IgD-negative memory B cell (primary cell): Measurements from ENCODE around the gene MRPS35. TPM values are rescaled to one million over a fixed set of nuclear protein-coding genes. Genes with fewer than 3 reads are reported as not detected.
A peak's percentile ranks its signal among the peaks of the same experiment; 100 is the strongest.

Source experiments
- H3K27ac Mint-ChIP-seq, 3 donors: one replicate each; pipeline ENCODE4 v1.8.0; 2020 to 2022; ENCODE audit warnings: mild to moderate bottlenecking in 3 of 3, mixed read lengths in 3 of 3, moderate library complexity in 1 of 3
- H3K27me3 Mint-ChIP-seq: one replicate; pipeline ENCODE4 v1.8.0; 2021; ENCODE audit warnings: mixed read lengths
- H3K36me3 Mint-ChIP-seq: one replicate; pipeline ENCODE4 v1.8.0; 2020; ENCODE audit warnings: mild to moderate bottlenecking, mixed read lengths
- H3K4me1 Mint-ChIP-seq, 3 donors: one replicate each; pipeline ENCODE4 v1.8.0; 2020 to 2022; ENCODE audit warnings: mixed read lengths in 3 of 3, mild to moderate bottlenecking in 1 of 3
- H3K4me3 Mint-ChIP-seq, 4 donors: one replicate each; pipeline ENCODE4 v1.8.0; 2020 to 2022; ENCODE audit warnings: mild to moderate bottlenecking in 4 of 4, mixed read lengths in 4 of 4, moderate library complexity in 3 of 4
- H3K9me3 Mint-ChIP-seq, 3 donors: one replicate each; pipeline ENCODE4 v1.8.0; 2020 to 2021; ENCODE audit warnings: mixed read lengths in 3 of 3, mild to moderate bottlenecking in 1 of 3
- polyA plus RNA-seq: library from polyadenylated mRNA; unstranded; fragments of 300-500 nt; fragmentation: Illumina TruSeq; gene quantifications from one replicate; pipeline ENCODE4 v1.2.3, GENCODE V29; 2021

MRPS35 gene
- 63.3 TPM for polyA plus RNA-seq

DNA sequence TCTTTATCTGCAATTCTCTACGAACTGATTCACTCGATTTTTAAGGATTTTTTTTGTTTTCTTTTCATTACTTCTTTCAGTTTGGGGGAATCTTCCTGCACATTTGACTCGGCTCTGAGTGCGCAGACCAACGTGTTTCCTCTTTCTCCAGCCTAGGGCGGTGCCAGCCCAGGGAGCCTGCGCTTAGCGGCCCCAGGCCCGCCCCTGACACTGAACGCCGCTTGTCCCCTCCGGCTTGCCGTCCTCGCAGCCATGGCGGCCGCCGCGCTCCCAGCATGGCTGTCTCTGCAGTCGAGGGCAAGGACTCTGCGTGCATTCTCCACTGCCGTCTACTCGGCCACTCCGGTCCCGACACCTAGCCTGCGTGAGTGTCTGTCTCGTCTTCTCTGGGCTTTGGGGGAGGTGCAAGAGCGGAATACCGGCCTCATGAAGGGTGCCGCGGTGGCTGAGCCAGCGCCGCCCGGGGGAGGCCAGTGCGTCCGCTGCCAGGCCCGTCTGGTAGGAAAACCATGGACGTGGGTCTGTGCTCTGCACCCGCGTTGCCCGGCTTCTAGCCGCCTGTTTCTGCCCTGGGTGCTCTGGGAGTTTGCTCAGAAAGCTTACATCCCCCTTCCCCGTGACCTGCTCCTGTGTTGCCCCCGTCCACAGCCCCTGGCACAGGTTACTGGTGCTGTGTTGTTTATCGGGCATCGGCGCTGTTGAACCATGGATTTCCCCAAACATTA, at the start of gene MRPS35:
Gene MRPS35 (plus strand): TSS at position 241 of the 725 bp plus-strand sequence. CDS start 12 bp downstream, at position 253.
- H3K27me3 Mint-ChIP-seq = peaks cover 1% of the 10 kb centered on the region
- peaks cover 17 to 21% (median 21%) of the 10 kb centered on the region in 3 donors for H3K4me1 Mint-ChIP-seq
- H3K9me3 Mint-ChIP-seq = no peaks in the 10 kb centered on the region
- H3K36me3 Mint-ChIP-seq = no peaks in the 10 kb centered on the region
- peak within 1 kb of the TSS; percentile 95 to 98 (median 96) for H3K4me3 Mint-ChIP-seq
- H3K27ac Mint-ChIP-seq = peak within 1 kb of the TSS; percentile 83 to 98 (median 95)

DNA sequence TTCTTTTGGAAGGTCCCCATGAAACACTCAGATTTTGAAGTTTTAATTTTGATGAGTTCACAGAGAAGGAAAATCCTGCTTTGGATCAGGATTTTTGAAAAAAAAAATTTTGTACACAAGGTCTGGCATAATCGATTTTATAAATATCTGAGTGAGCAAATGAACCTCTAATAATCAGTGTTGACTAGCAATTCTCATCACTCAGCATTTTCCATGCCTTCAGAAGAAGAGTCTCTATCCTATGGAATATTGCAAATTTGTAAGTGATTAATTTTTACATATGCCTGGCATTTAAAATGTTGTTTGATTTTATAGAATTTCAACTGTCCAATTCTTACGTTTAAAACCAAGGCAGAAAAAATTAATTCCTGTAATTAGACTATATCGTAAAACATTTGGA, 44.9 kb upstream of the MRPS35 start:
- H3K9me3 Mint-ChIP-seq = no peaks in the 10 kb centered on the region
- no peaks in the 10 kb centered on the region for H3K4me1 Mint-ChIP-seq
- H3K27me3 Mint-ChIP-seq = peaks cover 1% of the 10 kb centered on the region
- no peak overlapping the region for H3K27ac Mint-ChIP-seq
- peaks cover 2% of the 10 kb centered on the region for H3K36me3 Mint-ChIP-seq
- no peak overlapping the region for H3K4me3 Mint-ChIP-seq

DNA sequence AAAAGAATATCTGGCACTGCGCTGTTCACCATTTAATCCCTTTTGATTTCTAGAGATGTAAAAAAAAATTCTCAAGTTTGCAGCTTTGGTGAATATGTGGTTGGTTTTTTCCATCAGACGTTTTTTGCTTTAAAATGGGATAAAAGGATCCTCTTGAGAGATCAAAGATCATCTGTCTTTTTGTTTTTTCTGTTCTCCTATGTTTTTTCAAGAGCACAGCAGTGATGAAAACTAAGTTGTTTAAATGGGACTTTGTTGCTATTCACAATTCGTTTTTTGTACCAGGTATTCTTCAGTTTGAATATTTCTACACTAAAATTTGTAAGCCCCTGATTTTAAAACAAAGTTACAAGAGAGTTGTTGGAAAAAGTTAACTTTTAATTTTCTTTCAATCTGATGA, 44.1 kb upstream of the MRPS35 start:
- Mint-ChIP-seq H3K4me1 (no peaks in the 10 kb centered on the region), H3K9me3 (no peaks in the 10 kb centered on the region), H3K36me3 (peaks cover 2% of the 10 kb centered on the region), H3K4me3 (no peak overlapping the region), H3K27ac (no peak overlapping the region), H3K27me3 (peaks cover 2% of the 10 kb centered on the region)

DNA sequence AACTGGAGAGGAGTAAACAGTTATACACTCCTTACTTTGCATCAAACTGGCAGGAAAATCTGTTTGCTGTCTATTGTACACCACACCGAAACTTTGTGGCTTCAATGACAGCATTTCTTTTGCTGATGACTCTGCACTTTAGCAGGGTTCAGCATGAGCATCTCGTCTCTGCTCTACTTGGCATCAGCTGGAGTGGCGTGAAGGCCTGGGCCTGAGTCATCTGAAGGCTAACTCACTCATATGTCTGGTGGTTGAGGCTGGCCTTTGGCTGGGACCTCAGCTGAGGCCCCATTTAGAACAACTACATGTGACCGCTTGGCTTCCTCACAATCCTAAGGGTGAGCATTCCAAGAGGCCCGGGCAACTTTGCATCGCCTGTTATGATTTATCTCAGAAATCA, 43.1 kb upstream of the MRPS35 start:
- peaks cover 5% of the 10 kb centered on the region for H3K27me3 Mint-ChIP-seq
- H3K27ac Mint-ChIP-seq = no peak overlapping the region
- H3K4me1 Mint-ChIP-seq = no peaks in the 10 kb centered on the region
- no peak overlapping the region for H3K4me3 Mint-ChIP-seq
- H3K9me3 Mint-ChIP-seq = no peaks in the 10 kb centered on the region
- H3K36me3 Mint-ChIP-seq = peaks cover 2% of the 10 kb centered on the region

DNA sequence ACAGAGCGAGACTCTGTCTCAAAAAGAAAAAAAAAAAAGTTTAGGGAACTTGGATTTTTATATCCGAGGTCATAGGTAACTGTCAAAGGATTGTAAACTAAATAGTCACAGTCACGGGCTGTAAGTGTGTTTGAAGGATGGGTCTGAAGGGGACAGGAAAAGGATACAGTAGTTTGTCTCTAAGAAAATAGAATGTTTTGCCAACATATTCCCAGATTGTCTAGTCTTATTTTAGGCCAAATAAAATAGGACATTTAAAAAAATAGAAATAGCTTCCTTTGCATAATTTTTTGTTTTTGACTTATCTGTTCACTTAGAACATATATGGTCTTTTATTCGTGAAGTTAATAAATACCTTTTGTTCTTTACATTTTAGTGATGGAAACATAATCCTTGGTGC, 38.6 kb upstream of the MRPS35 start:
- H3K4me3 Mint-ChIP-seq = no peak overlapping the region
- peaks cover 5% of the 10 kb centered on the region for H3K27me3 Mint-ChIP-seq
- no peaks in the 10 kb centered on the region for H3K9me3 Mint-ChIP-seq
- no peaks in the 10 kb centered on the region for H3K4me1 Mint-ChIP-seq
- no peaks in the 10 kb centered on the region for H3K36me3 Mint-ChIP-seq
- peak overlapping the region in 1 of 3 donors; percentile 1 for H3K27ac Mint-ChIP-seq

DNA sequence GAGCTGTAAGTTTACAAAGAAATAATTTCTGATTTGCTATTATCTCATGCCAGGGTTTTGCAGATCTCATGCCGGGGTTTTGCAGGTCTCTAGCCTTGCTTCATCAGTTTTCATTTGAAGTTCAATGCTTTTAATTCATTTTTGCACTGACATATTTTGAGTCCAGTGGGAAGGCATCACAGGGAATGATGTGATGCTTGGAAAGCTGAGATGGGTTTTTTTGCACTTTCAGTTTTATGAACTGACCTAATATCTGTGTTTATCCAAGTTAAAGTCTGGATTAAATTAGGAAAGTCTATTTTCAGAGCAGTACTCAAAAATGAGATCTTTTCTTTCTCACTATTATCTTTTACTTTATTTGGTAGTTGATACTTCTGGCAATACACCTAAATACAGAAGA, 38.0 kb upstream of the MRPS35 start:
- H3K9me3 Mint-ChIP-seq = no peaks in the 10 kb centered on the region
- no peak overlapping the region for H3K4me3 Mint-ChIP-seq
- no peaks in the 10 kb centered on the region for H3K36me3 Mint-ChIP-seq
- H3K4me1 Mint-ChIP-seq = no peaks in the 10 kb centered on the region
- no peak overlapping the region for H3K27ac Mint-ChIP-seq
- H3K27me3 Mint-ChIP-seq = peaks cover 5% of the 10 kb centered on the region

DNA sequence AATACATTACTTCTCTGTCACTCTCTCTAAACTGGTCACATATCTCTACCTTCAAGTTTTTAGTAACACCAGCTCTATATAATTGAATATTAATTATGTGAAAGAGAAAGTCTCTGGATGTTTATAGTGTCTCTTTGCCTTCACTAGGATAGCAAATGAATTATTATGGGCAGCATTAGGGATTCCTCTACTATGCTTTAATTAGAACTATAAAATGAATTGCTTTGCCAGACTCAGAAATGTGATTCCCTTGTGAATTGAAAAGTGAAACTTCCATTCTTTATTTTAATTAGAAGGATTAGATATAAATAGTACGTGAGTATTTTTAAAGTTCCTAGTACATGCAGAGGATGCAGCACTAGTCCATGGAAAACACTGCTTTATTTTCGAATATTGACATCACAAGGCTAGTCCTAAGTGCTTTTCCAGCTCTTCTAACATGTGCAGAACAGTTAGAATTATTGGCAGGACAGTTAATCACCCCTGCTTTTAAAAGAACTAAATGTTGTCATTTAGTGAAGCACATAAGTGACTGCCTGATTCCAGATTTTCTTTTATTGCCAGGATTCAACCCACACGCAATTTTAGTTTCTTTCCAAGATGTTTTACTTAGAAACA, 37.4 kb upstream of the MRPS35 start:
- Mint-ChIP-seq H3K4me3 (no peak overlapping the region), H3K27ac (no peak overlapping the region), H3K9me3 (no peaks in the 10 kb centered on the region), H3K36me3 (no peaks in the 10 kb centered on the region), H3K4me1 (no peaks in the 10 kb centered on the region), H3K27me3 (peaks cover 5% of the 10 kb centered on the region)

DNA sequence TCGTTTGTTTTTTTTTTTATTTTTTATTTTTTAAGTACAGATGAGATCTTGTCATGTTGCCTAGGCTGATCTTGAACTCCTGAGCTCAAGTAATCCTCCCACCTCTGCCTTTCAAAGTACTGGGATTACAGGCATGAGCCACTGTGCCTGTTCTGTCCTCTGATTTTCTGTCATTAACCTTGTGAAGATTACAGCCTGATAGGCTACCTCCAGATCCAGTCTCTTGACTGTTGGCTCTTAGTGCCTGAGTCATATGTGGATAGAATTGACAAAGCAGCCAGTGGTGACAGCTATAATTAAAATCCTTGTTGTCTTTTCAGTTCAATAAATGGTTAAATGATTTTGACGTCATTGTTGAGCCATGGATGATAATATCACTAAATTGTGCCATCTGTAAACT, 35.6 kb upstream of the MRPS35 start:
- no peak overlapping the region for H3K4me3 Mint-ChIP-seq
- H3K27ac Mint-ChIP-seq = no peak overlapping the region
- no peaks in the 10 kb centered on the region for H3K36me3 Mint-ChIP-seq
- H3K9me3 Mint-ChIP-seq = no peaks in the 10 kb centered on the region
- no peaks in the 10 kb centered on the region for H3K4me1 Mint-ChIP-seq
- peaks cover 4% of the 10 kb centered on the region for H3K27me3 Mint-ChIP-seq

DNA sequence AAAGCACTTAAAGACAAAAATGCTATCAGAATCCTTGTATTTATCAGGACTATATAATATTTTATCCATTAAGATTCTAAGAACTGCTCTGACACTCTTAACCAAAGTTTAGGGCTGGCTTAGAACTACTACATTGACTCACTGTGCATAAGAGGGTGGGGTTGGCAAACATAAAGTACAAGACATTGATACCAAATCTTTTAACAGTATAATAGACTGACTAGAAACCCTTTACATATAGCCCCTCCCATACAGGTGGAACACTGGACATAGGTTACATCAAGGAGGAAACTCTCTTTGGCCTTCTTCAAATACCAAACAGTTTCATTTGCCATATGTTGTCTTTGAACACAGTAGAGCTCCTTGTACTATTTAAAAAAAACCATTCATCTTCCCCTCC, 30.0 kb upstream of the MRPS35 start:
- no peaks in the 10 kb centered on the region for H3K36me3 Mint-ChIP-seq
- H3K27me3 Mint-ChIP-seq = no peaks in the 10 kb centered on the region
- H3K9me3 Mint-ChIP-seq = no peaks in the 10 kb centered on the region
- H3K4me3 Mint-ChIP-seq = no peak overlapping the region
- no peak overlapping the region for H3K27ac Mint-ChIP-seq
- no peaks in the 10 kb centered on the region for H3K4me1 Mint-ChIP-seq

DNA sequence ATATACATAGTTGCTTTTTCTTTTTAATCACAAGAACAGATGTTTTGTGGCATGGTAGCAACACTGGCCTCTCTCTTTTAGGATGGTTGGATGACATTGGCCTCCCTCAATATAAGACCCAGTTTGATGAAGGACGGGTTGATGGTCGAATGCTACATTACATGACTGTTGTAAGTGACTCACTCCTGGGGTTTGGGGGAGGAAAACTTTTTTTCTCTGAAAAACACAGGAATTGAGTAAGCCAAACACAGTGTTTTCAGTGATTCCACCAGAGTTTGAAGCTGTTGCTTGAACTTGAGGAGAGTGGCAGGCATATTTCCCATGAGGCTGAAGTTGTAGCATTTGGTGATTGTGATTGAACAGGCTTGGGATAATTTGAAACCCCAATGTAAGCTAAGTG, 28.1 kb upstream of the MRPS35 start:
- Mint-ChIP-seq H3K9me3 (no peaks in the 10 kb centered on the region), H3K4me3 (no peak overlapping the region), H3K27ac (no peak overlapping the region), H3K4me1 (no peaks in the 10 kb centered on the region), H3K27me3 (no peaks in the 10 kb centered on the region), H3K36me3 (no peaks in the 10 kb centered on the region)

DNA sequence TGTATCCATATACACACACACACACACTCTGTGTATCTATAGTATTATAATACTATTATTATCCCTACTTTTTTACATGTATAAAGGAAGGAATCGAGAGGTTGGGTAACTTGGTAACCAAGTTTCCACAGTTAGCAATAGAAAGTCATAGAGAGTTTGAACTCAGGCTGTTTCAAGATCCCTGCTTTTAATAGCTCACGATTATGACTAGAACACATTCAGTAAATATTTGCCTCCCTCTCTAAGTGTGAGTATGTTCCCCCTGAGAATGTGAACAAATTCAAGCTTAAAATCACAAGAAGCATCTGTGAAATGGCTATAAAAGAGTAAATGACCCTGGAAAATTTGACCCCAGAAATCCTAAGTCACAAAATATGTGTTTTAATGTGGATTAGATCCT, 25.4 kb upstream of the MRPS35 start:
- Mint-ChIP-seq H3K4me1 (no peaks in the 10 kb centered on the region), H3K4me3 (no peak overlapping the region), H3K9me3 (no peaks in the 10 kb centered on the region), H3K36me3 (peaks cover 1% of the 10 kb centered on the region), H3K27ac (no peak overlapping the region), H3K27me3 (no peaks in the 10 kb centered on the region)

DNA sequence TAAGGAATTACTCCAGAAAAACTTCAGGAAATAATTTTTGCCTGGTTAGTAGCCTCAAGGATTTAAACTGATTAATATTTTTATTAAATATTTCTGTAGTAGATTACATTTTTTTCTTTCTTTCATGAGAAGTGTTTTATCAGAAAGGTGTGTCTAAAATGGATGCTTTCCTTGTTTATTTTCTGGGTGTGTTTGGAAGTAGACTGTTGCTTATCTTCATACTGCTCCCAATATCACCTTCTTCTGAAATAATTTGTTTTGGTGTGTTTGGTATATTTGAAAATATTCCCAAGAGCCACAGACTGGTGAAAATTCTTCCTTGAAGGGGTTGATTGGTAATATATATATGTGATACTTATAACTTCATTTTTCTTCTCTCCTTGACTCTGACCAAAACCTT, 24.5 kb upstream of the MRPS35 start:
- H3K9me3 Mint-ChIP-seq = no peaks in the 10 kb centered on the region
- no peaks in the 10 kb centered on the region for H3K27me3 Mint-ChIP-seq
- no peaks in the 10 kb centered on the region for H3K4me1 Mint-ChIP-seq
- no peak overlapping the region for H3K4me3 Mint-ChIP-seq
- no peak overlapping the region for H3K27ac Mint-ChIP-seq
- peaks cover 1% of the 10 kb centered on the region for H3K36me3 Mint-ChIP-seq

DNA sequence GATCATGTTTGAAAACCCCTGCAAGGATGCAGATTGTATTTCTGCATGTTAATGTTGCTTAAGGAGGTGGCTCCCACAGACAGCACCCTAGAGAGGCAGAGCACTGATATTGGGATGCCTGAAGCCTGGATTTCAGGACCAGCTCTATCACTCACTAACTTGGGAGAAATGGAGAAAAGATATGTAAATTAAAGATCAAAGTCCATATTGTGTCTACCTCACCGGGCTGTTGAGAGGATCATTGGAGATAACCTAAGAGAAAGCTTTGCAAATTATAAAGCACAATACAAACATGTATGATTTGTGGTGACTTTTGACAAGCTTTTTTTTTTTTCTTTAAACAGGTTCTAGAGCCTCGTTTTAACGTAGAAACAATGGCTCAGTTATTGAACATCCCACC, 22.0 kb upstream of the MRPS35 start:
- Mint-ChIP-seq H3K36me3 (peaks cover 1% of the 10 kb centered on the region), H3K27ac (no peak overlapping the region), H3K9me3 (no peaks in the 10 kb centered on the region), H3K4me3 (no peak overlapping the region), H3K27me3 (no peaks in the 10 kb centered on the region), H3K4me1 (no peaks in the 10 kb centered on the region)

DNA sequence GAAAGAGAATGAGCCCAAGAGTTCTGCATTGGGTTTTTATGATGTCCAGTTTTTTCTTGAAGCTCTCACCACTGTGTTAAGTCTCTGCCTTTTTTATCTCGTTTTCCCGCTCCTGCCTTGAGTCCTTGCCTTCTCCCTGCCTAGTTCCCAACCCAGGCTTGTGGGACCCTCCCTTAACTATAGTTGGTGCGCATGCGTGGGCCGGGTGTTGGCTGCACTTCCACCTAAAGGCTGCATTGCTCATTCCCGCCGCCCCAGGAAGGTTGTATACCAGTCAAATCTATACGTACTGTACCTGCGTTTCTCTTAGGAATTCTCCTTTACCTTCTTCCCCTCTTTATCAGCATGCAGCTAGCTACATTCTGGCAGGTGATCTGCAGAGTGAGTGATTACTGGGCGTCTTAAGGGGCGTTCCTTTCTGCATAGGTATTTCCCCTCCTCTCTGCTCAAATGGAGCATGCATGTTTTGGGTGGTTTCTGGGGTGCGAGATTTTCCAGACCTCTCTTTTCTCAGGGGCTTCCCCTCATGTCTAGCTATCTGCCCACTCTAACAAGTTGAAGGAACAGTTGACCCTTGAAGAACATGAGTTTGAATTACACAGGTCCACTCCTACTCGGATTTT, 21.0 kb upstream of the MRPS35 start:
- H3K4me3 Mint-ChIP-seq = no peak overlapping the region
- peaks cover 3% of the 10 kb centered on the region for H3K36me3 Mint-ChIP-seq
- no peaks in the 10 kb centered on the region for H3K27me3 Mint-ChIP-seq
- H3K4me1 Mint-ChIP-seq = no peaks in the 10 kb centered on the region
- peak overlapping the region in 1 of 3 donors; percentile 13 for H3K27ac Mint-ChIP-seq
- no peaks in the 10 kb centered on the region for H3K9me3 Mint-ChIP-seq

DNA sequence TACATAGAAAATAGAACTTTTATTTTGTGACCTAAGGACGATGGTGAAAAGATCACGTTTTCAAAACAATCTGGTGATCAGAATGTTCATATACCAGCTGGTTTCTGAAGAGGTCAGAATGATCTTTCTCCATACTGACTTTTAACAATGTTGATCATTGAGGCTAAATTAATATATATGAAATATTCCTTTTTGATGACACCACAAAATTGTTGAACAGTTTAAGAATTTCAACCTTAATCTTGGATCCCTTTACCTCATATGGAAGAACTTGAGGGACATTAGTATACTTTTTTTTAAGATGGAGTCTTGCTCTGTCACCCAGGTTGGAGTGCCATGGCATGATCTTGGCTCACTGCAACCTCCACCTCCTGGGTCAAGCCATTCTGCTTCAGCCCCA, 17.2 kb upstream of the MRPS35 start:
- Mint-ChIP-seq H3K4me3 (no peak overlapping the region), H3K4me1 (no peaks in the 10 kb centered on the region), H3K27me3 (peaks cover 1% of the 10 kb centered on the region), H3K9me3 (no peaks in the 10 kb centered on the region), H3K36me3 (peaks cover 5% of the 10 kb centered on the region), H3K27ac (no peak overlapping the region)
